ENCODE data around the gene MAPK9. TPM values are rescaled to one million over a fixed set of nuclear protein-coding genes. Genes with fewer than 3 reads are reported as not detected.

Gene MAPK9
- total RNA-seq, 1 experiment from 2014 or later, result 93.1 TPM

DNA sequence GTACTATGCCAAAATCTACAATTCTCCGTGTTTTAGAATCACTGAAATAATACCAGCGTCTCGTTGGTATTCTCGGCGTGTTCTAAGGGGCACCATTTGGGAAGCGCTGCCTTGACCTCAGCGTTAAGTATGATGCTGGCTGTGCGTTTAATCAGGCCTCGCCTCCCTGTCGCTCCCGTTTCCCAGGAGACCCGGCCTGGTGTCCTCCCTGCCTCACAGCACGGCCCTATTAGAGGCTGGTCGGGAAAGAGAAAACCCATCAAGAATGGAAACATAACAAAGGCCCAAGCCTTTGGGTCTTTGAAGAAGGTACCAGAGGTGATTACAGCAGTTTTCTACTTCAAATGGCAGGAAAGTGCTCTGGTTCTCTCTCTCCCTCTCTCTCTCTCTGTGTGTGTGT lies 31.3 kb upstream of the MAPK9 start:
- ChIA-PET POLR2A (no interaction called here), CTCF (interaction anchor here (1.8 kb wide), 1 partner anchor 30 kb away, joined by 7 read pairs; no protein-coding TSS in a partner anchor)
- no TSS peak for BruUV-seq (replicated peaks)
- Mint-ChIP-seq H3K9me3 (ENCODE audit: unreplicated experiment) (no peaks in the 10 kb centered on the region), H3K27ac (ENCODE audit: unreplicated experiment) (no peak overlapping the region), H3K27me3 (ENCODE audit: insufficient read depth, unreplicated experiment) (peaks cover 2% of the 10 kb centered on the region), H3K4me1 (ENCODE audit: low read depth, unreplicated experiment) (no peaks in the 10 kb centered on the region), H3K36me3 (ENCODE audit: insufficient read depth, unreplicated experiment) (no peaks in the 10 kb centered on the region), H3K4me3 (ENCODE audit: unreplicated experiment) (no peak overlapping the region)
- TF ChIP-seq, protein P1, sequence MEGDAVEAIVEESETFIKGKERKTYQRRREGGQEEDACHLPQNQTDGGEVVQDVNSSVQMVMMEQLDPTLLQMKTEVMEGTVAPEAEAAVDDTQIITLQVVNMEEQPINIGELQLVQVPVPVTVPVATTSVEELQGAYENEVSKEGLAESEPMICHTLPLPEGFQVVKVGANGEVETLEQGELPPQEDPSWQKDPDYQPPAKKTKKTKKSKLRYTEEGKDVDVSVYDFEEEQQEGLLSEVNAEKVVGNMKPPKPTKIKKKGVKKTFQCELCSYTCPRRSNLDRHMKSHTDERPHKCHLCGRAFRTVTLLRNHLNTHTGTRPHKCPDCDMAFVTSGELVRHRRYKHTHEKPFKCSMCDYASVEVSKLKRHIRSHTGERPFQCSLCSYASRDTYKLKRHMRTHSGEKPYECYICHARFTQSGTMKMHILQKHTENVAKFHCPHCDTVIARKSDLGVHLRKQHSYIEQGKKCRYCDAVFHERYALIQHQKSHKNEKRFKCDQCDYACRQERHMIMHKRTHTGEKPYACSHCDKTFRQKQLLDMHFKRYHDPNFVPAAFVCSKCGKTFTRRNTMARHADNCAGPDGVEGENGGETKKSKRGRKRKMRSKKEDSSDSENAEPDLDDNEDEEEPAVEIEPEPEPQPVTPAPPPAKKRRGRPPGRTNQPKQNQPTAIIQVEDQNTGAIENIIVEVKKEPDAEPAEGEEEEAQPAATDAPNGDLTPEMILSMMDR (IDR thresholded peaks at IDR 0.05; ENCODE audit: insufficient read depth in 1 of 2, low read depth in 1 of 2, low read length in 1 of 2, severe bottlenecking in 1 of 2, unreplicated experiment in 1 of 2), result no peak
- H3K27me3 ChIP-seq (replicated peaks; ENCODE audit: control insufficient read depth, insufficient read depth, low read length), result no peaks in the 10 kb centered on the region
- H3K9me3 ChIP-seq, result no peaks in the 10 kb centered on the region
- DNase-seq, result no peak
- H3K36me3 ChIP-seq (ENCODE audit: control insufficient read depth, insufficient read depth, low read length), result no peaks in the 10 kb centered on the region
- H3K4me3 ChIP-seq (ENCODE audit: low read depth, low read length), result no peak overlapping the region
- intact Hi-C loops (cut with micrococcal nuclease; ENCODE audit: unreplicated experiment), result no loop called here
- H3K4me1 ChIP-seq, result no peaks in the 10 kb centered on the region

DNA sequence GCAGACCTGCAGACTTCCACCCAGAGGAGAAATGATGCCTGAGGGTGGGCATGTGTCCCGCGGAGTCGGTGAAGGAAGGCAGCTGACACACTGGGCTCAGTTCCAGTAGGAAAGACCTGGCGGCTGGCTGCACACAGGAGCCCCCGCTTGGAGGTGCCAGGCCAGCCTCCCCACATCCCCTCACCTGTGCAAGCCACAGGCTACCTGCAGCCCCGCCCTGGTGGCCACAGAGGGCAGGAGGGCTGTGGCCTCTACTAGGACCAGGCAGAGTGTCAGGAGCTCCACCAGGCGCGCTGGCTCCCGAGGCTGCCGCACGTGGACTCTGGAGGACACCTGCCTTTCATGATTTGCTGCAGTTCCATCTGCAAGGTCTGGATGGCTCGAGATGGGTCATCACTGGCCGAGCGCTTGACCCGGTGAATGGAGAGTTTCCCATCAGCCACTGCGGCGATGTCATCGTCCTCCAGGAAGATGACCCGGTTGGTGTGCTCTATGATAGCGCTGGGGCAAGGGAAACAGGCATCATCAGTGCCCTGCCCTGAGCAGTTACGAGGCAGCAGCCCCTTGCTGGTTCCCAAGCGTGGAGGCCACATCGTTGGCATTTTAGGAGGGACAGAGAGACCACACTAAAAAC lies 26.7 kb upstream of the MAPK9 start:
- intact Hi-C loops (cut with micrococcal nuclease; ENCODE audit: unreplicated experiment), result no loop called here
- TF ChIP-seq, protein P1 (IDR thresholded peaks at IDR 0.05; ENCODE audit: insufficient read depth in 1 of 2, low read depth in 1 of 2, low read length in 1 of 2, severe bottlenecking in 1 of 2, unreplicated experiment in 1 of 2), result no peak
- H3K27me3 Mint-ChIP-seq (ENCODE audit: insufficient read depth, unreplicated experiment), result peaks cover 2% of the 10 kb centered on the region
- ChIA-PET CTCF (interaction anchor here (1.0 kb wide), 1 partner anchor 10 kb away, joined by 6 read pairs; no protein-coding TSS in a partner anchor), POLR2A (no interaction called here)
- no peaks in the 10 kb centered on the region for H3K9me3 ChIP-seq
- no TSS peak for BruUV-seq (replicated peaks)
- H3K27ac Mint-ChIP-seq (ENCODE audit: unreplicated experiment), result no peak overlapping the region
- H3K9me3 Mint-ChIP-seq (ENCODE audit: unreplicated experiment), result no peaks in the 10 kb centered on the region
- no peak overlapping the region for H3K4me3 Mint-ChIP-seq (ENCODE audit: unreplicated experiment)
- no peak for DNase-seq
- H3K36me3 ChIP-seq (ENCODE audit: control insufficient read depth, insufficient read depth, low read length), result no peaks in the 10 kb centered on the region
- no peaks in the 10 kb centered on the region for H3K36me3 Mint-ChIP-seq (ENCODE audit: insufficient read depth, unreplicated experiment)
- no peaks in the 10 kb centered on the region for H3K4me1 Mint-ChIP-seq (ENCODE audit: low read depth, unreplicated experiment)
- no peaks in the 10 kb centered on the region for H3K4me1 ChIP-seq
- no peak overlapping the region for H3K4me3 ChIP-seq (ENCODE audit: low read depth, low read length)
- no peaks in the 10 kb centered on the region for H3K27me3 ChIP-seq (replicated peaks; ENCODE audit: control insufficient read depth, insufficient read depth, low read length)

DNA sequence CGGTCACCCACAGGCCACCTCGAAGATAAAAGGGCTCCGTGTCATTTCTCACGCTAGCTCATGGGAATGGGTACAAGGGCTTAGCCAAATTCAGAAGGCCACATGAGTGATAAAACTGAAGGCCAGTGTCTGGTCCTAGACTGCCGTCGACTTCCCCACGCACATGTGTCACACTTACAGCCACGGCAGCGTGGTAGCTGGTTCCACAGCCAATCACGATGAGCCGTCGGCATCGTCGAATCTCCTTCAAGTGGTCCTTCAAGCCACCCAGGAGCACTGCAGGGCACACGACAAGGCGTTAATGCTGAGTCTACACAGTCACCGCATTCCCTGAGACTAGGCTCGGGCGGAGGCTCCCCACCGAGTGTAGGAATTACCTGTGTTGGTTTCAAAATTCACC lies 24.7 kb upstream of the MAPK9 start:
- H3K4me3 ChIP-seq (ENCODE audit: low read depth, low read length), result no peak overlapping the region
- H3K27me3 ChIP-seq (replicated peaks; ENCODE audit: control insufficient read depth, insufficient read depth, low read length), result no peaks in the 10 kb centered on the region
- BruUV-seq (replicated peaks), result no TSS peak
- intact Hi-C loops (cut with micrococcal nuclease; ENCODE audit: unreplicated experiment), result no loop called here
- H3K36me3 ChIP-seq (ENCODE audit: control insufficient read depth, insufficient read depth, low read length), result no peaks in the 10 kb centered on the region
- H3K4me3 Mint-ChIP-seq (ENCODE audit: unreplicated experiment), result no peak overlapping the region
- H3K4me1 ChIP-seq, result no peaks in the 10 kb centered on the region
- ChIA-PET CTCF (interaction anchor here (1.2 to 1.6 kb wide), 5 partner anchors 12 to 199 kb away, joined by 3 to 11 read pairs (median 7); no protein-coding TSS in a partner anchor), POLR2A (no interaction called here)
- no peak for DNase-seq
- no peaks in the 10 kb centered on the region for H3K9me3 ChIP-seq
- H3K36me3 Mint-ChIP-seq (ENCODE audit: insufficient read depth, unreplicated experiment), result peaks cover 3% of the 10 kb centered on the region
- no peak overlapping the region for H3K27ac Mint-ChIP-seq (ENCODE audit: unreplicated experiment)
- peaks cover 2% of the 10 kb centered on the region for H3K27me3 Mint-ChIP-seq (ENCODE audit: insufficient read depth, unreplicated experiment)
- TF ChIP-seq, protein P1 (IDR thresholded peaks at IDR 0.05; ENCODE audit: insufficient read depth in 1 of 2, low read depth in 1 of 2, low read length in 1 of 2, severe bottlenecking in 1 of 2, unreplicated experiment in 1 of 2), result no peak
- peaks cover 5% of the 10 kb centered on the region for H3K9me3 Mint-ChIP-seq (ENCODE audit: unreplicated experiment)
- H3K4me1 Mint-ChIP-seq (ENCODE audit: low read depth, unreplicated experiment), result peaks cover 3% of the 10 kb centered on the region
